Measurements from ENCODE around the gene BACH2. TPM values are rescaled to one million over a fixed set of nuclear protein-coding genes. Genes with fewer than 3 reads are reported as not detected.

The BACH2 gene
- polyA plus RNA-seq, 2 of the 4 experiments (the other 2 are of a cell fraction), result 0.01 to 0.36 TPM

DNA sequence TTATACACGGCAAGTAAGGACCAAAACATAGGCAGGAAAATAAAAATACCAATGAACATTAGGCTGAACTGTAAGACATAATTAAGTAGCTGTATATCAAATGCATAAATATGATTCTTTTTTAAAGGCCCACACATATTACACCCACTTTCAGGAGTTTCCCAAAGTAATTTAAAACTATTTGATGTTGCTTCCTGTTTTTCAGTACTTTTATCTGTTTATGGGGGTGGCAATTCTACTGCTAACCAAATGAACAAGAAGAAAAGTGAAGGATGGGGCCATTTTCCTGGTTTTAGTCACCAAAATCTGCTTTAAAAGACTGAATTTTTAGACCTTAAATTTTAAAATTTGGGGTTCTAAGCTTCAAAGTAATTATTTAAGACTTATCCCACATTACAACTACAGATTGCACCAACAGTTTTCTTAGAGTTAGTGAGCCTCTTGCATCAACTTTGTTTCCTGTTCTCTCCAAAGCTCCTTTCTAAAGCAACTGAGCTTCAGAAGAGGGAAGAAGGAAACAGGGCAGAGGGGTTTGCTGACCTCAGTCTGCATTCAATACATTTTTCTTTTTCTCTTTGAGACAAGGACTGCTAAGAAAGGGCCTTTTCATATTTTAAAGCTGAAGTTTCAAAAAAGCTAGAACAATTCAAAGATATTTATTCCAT is 191.0 kb downstream of the BACH2 start (continued):
- TF ChIP-seq HMGXB4 (CRISPR knock-in tag; IDR thresholded peaks at IDR 0.05; ENCODE audit: borderline replicate concordance) (no peak), FOSL2 (IDR thresholded peaks at IDR 0.05) (no peak), FOSL2 (CRISPR knock-in tag; IDR thresholded peaks at IDR 0.05) (no peak), HOXA7 (CRISPR knock-in tag; IDR thresholded peaks at IDR 0.05) (no peak), HEYL (CRISPR knock-in tag; IDR thresholded peaks at IDR 0.05) (no peak), KDM1A (IDR thresholded peaks at IDR 0.05; ENCODE audit: low read depth) (no peak), ZNF302 (CRISPR knock-in tag; IDR thresholded peaks at IDR 0.05) (no peak)

DNA sequence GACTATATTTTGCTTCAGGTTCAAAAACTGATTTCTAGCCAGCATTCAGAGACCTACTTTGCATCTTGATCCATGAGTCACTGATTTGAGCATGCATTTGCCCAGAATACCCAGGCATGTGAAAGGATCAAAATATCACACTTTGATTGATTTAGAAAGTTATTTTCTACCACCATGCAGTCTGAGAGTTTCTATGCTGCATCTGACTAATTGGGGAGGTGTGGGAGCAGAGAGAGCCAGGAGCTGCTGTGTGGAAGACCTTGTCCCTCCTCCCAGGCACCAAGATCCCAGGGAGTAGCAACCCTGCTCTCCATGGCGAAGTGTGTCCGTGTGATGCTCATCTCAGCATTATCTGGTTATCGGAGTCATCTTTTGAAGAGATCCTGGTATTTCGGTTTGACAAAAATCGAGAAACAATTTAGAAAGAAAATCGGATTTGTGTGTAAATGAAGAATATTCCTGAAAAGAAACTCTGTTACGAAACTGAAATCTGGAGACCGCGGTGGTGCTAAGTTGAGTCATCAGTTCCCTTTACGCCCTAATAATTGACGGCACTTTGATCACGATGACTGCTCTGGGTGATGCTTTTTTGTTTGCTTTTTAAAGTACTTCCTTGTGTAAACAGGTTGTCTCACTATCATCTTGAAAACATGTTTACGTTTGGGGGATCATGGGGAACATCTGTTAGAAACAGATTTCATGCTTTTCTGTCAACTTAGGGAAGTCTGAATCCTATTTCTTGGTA is 193.4 kb downstream of the BACH2 start:
- no peak for TF ChIP-seq RNF2 (IDR thresholded peaks at IDR 0.05; ENCODE audit: borderline replicate concordance, low read depth)
- TF ChIP-seq MAFK (IDR thresholded peaks at IDR 0.05; ENCODE audit: partially characterized antibody), result no peak
- no peak for TF ChIP-seq FOSL2 (IDR thresholded peaks at IDR 0.05)
- TF ChIP-seq FOSL2 (CRISPR knock-in tag; IDR thresholded peaks at IDR 0.05), result peak; percentile 3; the same call in 1 of the 2 replicates
- no peak overlapping the region for H3K4me3 ChIP-seq
- POLR2A ChIA-PET, result no interaction called here
- H3K27ac ChIP-seq, result no peak overlapping the region
- WGBS (ENCODE audit: missing lambda C conversion rate), result 21% methylated on average over 13 of the region's 13 CpGs
- ATAC-seq, result no peak
- CTCF ChIA-PET, result interaction anchor here (0.7 kb wide), 1 partner anchor 95 kb away, joined by 3 read pairs; no protein-coding TSS in a partner anchor
- H3K4me1 ChIP-seq, result 0 out of 3 replicates have a peak, but pooled peaks cover 6% of the 10 kb centered on the region
- peak in 1 of 2 experiments; percentile 9 for DNase-seq (ENCODE audit: low read depth in 1 of 2, low spot score in 1 of 2)
- no peak for FAIRE-seq
- no peaks in the 10 kb centered on the region for H3K9me3 ChIP-seq
- H3K4me2 ChIP-seq, result peak overlapping the region; percentile 46

DNA sequence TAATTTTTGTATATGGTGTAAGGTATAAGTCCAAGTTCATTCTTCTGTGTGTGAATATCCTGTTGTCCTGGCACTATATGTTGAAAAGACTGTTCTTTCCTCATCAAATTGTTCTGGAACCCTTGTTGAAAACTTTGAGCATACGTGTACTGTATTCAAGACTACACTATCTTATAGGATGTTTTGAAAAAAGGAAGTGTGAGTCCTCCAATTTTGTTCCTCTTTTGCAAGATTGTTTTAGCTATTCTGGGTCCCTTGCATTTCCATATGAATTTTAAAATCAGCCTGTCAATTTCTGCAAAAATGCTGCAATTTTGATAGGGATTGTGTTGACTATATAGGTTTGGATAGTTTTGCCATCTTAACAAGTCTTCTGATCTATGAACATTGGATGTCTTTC is 195.2 kb downstream of the BACH2 start:
- Histone ChIP-seq H3K4me3 (no peak overlapping the region), H3K9me3 (no peaks in the 10 kb centered on the region), H3K4me1 (0 out of 3 replicates have a peak, but pooled peaks cover 6% of the 10 kb centered on the region), H3K27ac (no peak overlapping the region), H3K4me2 (no peak overlapping the region)
- DNase-seq (ENCODE audit: low read depth in 1 of 2, low spot score in 1 of 2), result no peak
- ChIA-PET POLR2A (no interaction called here), CTCF (interaction anchor here (1.1 kb wide), 1 partner anchor 383 kb away, joined by 3 read pairs; no protein-coding TSS in a partner anchor)
- FAIRE-seq, result no peak
- ATAC-seq, result no peak
- TF ChIP-seq BCL3 (IDR thresholded peaks at IDR 0.05) (no peak), NR3C1 (IDR thresholded peaks at IDR 0.05) (no peak), E2F6 (IDR thresholded peaks at IDR 0.05; ENCODE audit: borderline replicate concordance, low read depth) (no peak), ZNF302 (CRISPR knock-in tag; IDR thresholded peaks at IDR 0.05) (no peak), BHLHE40 (IDR thresholded peaks at IDR 0.05; ENCODE audit: low read depth, low read length) (no peak), RCOR1 (IDR thresholded peaks at IDR 0.05; ENCODE audit: low read depth, low read length) (no peak), KDM1A (IDR thresholded peaks at IDR 0.05; ENCODE audit: low read depth) (no peak), ZC3H11A (IDR thresholded peaks at IDR 0.05) (no peak), HDAC2 (IDR thresholded peaks at IDR 0.05) (no peak), RAD21 (conservative IDR thresholded peaks at IDR 0.05 in 1 of 2, IDR thresholded peaks at IDR 0.05 in 1 of 2) (no peak), CEBPB (IDR thresholded peaks at IDR 0.05) (no peak), EHF (CRISPR knock-in tag; IDR thresholded peaks at IDR 0.05) (no peak), FOXS1 (CRISPR knock-in tag; IDR thresholded peaks at IDR 0.05) (no peak), HOXB13 (CRISPR knock-in tag; IDR thresholded peaks at IDR 0.05; ENCODE audit: low read depth) (no peak)
- TF ChIP-seq, protein P1, sequence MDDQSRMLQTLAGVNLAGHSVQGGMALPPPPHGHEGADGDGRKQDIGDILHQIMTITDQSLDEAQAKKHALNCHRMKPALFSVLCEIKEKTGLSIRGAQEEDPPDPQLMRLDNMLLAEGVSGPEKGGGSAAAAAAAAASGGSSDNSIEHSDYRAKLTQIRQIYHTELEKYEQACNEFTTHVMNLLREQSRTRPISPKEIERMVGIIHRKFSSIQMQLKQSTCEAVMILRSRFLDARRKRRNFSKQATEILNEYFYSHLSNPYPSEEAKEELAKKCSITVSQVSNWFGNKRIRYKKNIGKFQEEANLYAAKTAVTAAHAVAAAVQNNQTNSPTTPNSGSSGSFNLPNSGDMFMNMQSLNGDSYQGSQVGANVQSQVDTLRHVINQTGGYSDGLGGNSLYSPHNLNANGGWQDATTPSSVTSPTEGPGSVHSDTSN (IDR thresholded peaks at IDR 0.05), result no peak
- 45% methylated on average over 1 of the region's 1 CpG for WGBS (ENCODE audit: missing lambda C conversion rate)
